Measurements from ENCODE around the gene SLC34A2. TPM values are rescaled to one million over a fixed set of nuclear protein-coding genes. Genes with fewer than 3 reads are reported as not detected.

The SLC34A2 gene
- total and polyA plus RNA-seq, 12 donors: 0.20 to 2.3 (median 1.9) TPM; not detected in 9

- Histone ChIP-seq H3K4me1 (replicated peaks in 1 of 2) (no peaks in the 10 kb centered on the region), H3K27me3 (no peaks in the 10 kb centered on the region), H3K36me3 (replicated peaks in 1 of 2) (no peaks in the 10 kb centered on the region), H3K9me3 (replicated peaks in 1 of 3) (no peaks in the 10 kb centered on the region), H3K27ac (no peak overlapping the region), H3K4me3 (no peak overlapping the region)
- WGBS, 4 donors: 69 to 78% (median 73%) methylated on average over 4 of the region's 4 CpGs
- intact Hi-C loops (cut with DNase I): no loop called here
- no peak for DNase-seq
- TF ChIP-seq POLR2A (IDR thresholded peaks at IDR 0.05) (no peak), CTCF (IDR thresholded peaks at IDR 0.05) (no peak)
These were observed 23.5 kb upstream of the SLC34A2 start for GRCh38 chr4:25632135-25632534.

- no peaks in the 10 kb centered on the region for H3K4me1 ChIP-seq (replicated peaks in 1 of 2)
- no peak for DNase-seq
- H3K9me3 ChIP-seq (replicated peaks in 1 of 3): no peaks in the 10 kb centered on the region
- TF ChIP-seq CTCF (IDR thresholded peaks at IDR 0.05) (no peak), POLR2A (IDR thresholded peaks at IDR 0.05) (no peak)
- 80 to 88% (median 82%) methylated on average over 4 of the region's 4 CpGs for WGBS, 4 donors
- intact Hi-C loops (cut with DNase I): no loop called here
- H3K36me3 ChIP-seq (replicated peaks in 1 of 2): no peaks in the 10 kb centered on the region
- no peak overlapping the region for H3K27ac ChIP-seq
- H3K4me3 ChIP-seq: no peak overlapping the region
- H3K27me3 ChIP-seq: no peaks in the 10 kb centered on the region
These were observed 22.1 kb upstream of the SLC34A2 start for GRCh38 chr4:25633541-25633940.

- H3K4me1 ChIP-seq (replicated peaks in 1 of 2): no peaks in the 10 kb centered on the region
- intact Hi-C loops (cut with DNase I): no loop called here
- no peaks in the 10 kb centered on the region for H3K36me3 ChIP-seq (replicated peaks in 1 of 2)
- no peak for DNase-seq
- no peak overlapping the region for H3K27ac ChIP-seq
- TF ChIP-seq POLR2A (IDR thresholded peaks at IDR 0.05) (no peak), CTCF (IDR thresholded peaks at IDR 0.05) (no peak)
- no peaks in the 10 kb centered on the region for H3K9me3 ChIP-seq (replicated peaks in 1 of 3)
- H3K4me3 ChIP-seq: no peak overlapping the region
- 75 to 78% (median 76%) methylated on average over 4 of the region's 4 CpGs for WGBS, 4 donors
- H3K27me3 ChIP-seq: no peaks in the 10 kb centered on the region
These were observed 20.1 kb upstream of the SLC34A2 start for GRCh38 chr4:25635501-25635900.

GRCh38 chr4:25637581-25638220 lies 17.9 kb upstream of the SLC34A2 start:
- Histone ChIP-seq H3K9me3 (replicated peaks in 1 of 3) (no peaks in the 10 kb centered on the region), H3K27me3 (no peaks in the 10 kb centered on the region), H3K4me3 (no peak overlapping the region), H3K4me1 (replicated peaks in 1 of 2) (no peaks in the 10 kb centered on the region), H3K36me3 (replicated peaks in 1 of 2) (no peaks in the 10 kb centered on the region), H3K27ac (no peak overlapping the region)
- WGBS, 4 donors: 77 to 81% (median 81%) methylated on average over 10 of the region's 10 CpGs
- intact Hi-C loops (cut with DNase I): no loop called here
- no peak for TF ChIP-seq POLR2A (IDR thresholded peaks at IDR 0.05)
- no peak for TF ChIP-seq CTCF (IDR thresholded peaks at IDR 0.05)
- no peak for DNase-seq
